ENCODE measurements around the gene WNT6. TPM values are rescaled to one million over a fixed set of nuclear protein-coding genes. Genes with fewer than 3 reads are reported as not detected.

Gene WNT6
- total RNA-seq, 1 experiment from 2014 or later, result 20.3 TPM

GRCh38 chr2:218833023-218833609 lies 26.5 kb upstream of the WNT6 start:
- Histone ChIP-seq H3K4me3 (ENCODE audit: low read depth, low read length) (no peak overlapping the region), H3K36me3 (ENCODE audit: control insufficient read depth, insufficient read depth, low read length) (no peaks in the 10 kb centered on the region), H3K27me3 (replicated peaks; ENCODE audit: control insufficient read depth, insufficient read depth, low read length) (peaks cover 1% of the 10 kb centered on the region; the same call in 1 of the 2 replicates), H3K9me3 (peaks cover 3% of the 10 kb centered on the region; the same call in 1 of the 2 replicates), H3K4me1 (no peaks in the 10 kb centered on the region)
- H3K4me3 Mint-ChIP-seq (ENCODE audit: unreplicated experiment), result no peak overlapping the region
- H3K9me3 Mint-ChIP-seq (ENCODE audit: unreplicated experiment), result peaks cover 8% of the 10 kb centered on the region
- peaks cover 9% of the 10 kb centered on the region for H3K27me3 Mint-ChIP-seq (ENCODE audit: insufficient read depth, unreplicated experiment)
- no peak overlapping the region for H3K27ac Mint-ChIP-seq (ENCODE audit: unreplicated experiment)
- no peak for DNase-seq
- no peaks in the 10 kb centered on the region for H3K36me3 Mint-ChIP-seq (ENCODE audit: insufficient read depth, unreplicated experiment)
- TF ChIP-seq, protein P1, sequence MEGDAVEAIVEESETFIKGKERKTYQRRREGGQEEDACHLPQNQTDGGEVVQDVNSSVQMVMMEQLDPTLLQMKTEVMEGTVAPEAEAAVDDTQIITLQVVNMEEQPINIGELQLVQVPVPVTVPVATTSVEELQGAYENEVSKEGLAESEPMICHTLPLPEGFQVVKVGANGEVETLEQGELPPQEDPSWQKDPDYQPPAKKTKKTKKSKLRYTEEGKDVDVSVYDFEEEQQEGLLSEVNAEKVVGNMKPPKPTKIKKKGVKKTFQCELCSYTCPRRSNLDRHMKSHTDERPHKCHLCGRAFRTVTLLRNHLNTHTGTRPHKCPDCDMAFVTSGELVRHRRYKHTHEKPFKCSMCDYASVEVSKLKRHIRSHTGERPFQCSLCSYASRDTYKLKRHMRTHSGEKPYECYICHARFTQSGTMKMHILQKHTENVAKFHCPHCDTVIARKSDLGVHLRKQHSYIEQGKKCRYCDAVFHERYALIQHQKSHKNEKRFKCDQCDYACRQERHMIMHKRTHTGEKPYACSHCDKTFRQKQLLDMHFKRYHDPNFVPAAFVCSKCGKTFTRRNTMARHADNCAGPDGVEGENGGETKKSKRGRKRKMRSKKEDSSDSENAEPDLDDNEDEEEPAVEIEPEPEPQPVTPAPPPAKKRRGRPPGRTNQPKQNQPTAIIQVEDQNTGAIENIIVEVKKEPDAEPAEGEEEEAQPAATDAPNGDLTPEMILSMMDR (IDR thresholded peaks at IDR 0.05; ENCODE audit: insufficient read depth in 1 of 2, low read depth in 1 of 2, low read length in 1 of 2, severe bottlenecking in 1 of 2, unreplicated experiment in 1 of 2), result no peak
- intact Hi-C loops (cut with micrococcal nuclease; ENCODE audit: unreplicated experiment), result no loop called here
- ChIA-PET CTCF (interaction anchor here (0.8 kb wide), 1 partner anchor 14 kb away, joined by 3 read pairs; no protein-coding TSS in a partner anchor), POLR2A (no interaction called here)
- BruUV-seq (replicated peaks), result no TSS peak
- H3K4me1 Mint-ChIP-seq (ENCODE audit: low read depth, unreplicated experiment), result no peaks in the 10 kb centered on the region

- no peak for DNase-seq
- ChIA-PET POLR2A (no interaction called here), CTCF (no interaction called here)
- H3K9me3 ChIP-seq, result peaks cover 3% of the 10 kb centered on the region; the same call in 1 of the 2 replicates
- no TSS peak for BruUV-seq (replicated peaks)
- TF ChIP-seq, protein P1 (IDR thresholded peaks at IDR 0.05; ENCODE audit: insufficient read depth in 1 of 2, low read depth in 1 of 2, low read length in 1 of 2, severe bottlenecking in 1 of 2, unreplicated experiment in 1 of 2), result no peak
- H3K9me3 Mint-ChIP-seq (ENCODE audit: unreplicated experiment), result peaks cover 11% of the 10 kb centered on the region
- no peaks in the 10 kb centered on the region for H3K4me1 ChIP-seq
- H3K36me3 Mint-ChIP-seq (ENCODE audit: insufficient read depth, unreplicated experiment), result no peaks in the 10 kb centered on the region
- H3K4me3 ChIP-seq (ENCODE audit: low read depth, low read length), result no peak overlapping the region
- no peak overlapping the region for H3K4me3 Mint-ChIP-seq (ENCODE audit: unreplicated experiment)
- no peak overlapping the region for H3K27ac Mint-ChIP-seq (ENCODE audit: unreplicated experiment)
- no peaks in the 10 kb centered on the region for H3K4me1 Mint-ChIP-seq (ENCODE audit: low read depth, unreplicated experiment)
- peaks cover 9% of the 10 kb centered on the region for H3K27me3 Mint-ChIP-seq (ENCODE audit: insufficient read depth, unreplicated experiment)
- H3K27me3 ChIP-seq (replicated peaks; ENCODE audit: control insufficient read depth, insufficient read depth, low read length), result peaks cover 1% of the 10 kb centered on the region; the same call in 1 of the 2 replicates
- intact Hi-C loops (cut with micrococcal nuclease; ENCODE audit: unreplicated experiment), result no loop called here
- no peaks in the 10 kb centered on the region for H3K36me3 ChIP-seq (ENCODE audit: control insufficient read depth, insufficient read depth, low read length)
Observed at GRCh38 chr2:218834685-218835084, 24.9 kb upstream of the WNT6 start.

- no peaks in the 10 kb centered on the region for H3K36me3 Mint-ChIP-seq (ENCODE audit: insufficient read depth, unreplicated experiment)
- intact Hi-C loops (cut with micrococcal nuclease; ENCODE audit: unreplicated experiment), result no loop called here
- peaks cover 3% of the 10 kb centered on the region; the same call in 1 of the 2 replicates for H3K9me3 ChIP-seq
Observed at GRCh38 chr2:218837495-218837894, 22.1 kb upstream of the WNT6 start.

More at GRCh38 chr2:218837495-218837894, 22.1 kb upstream of the WNT6 start:
- ChIA-PET CTCF (no interaction called here), POLR2A (no interaction called here)
- Mint-ChIP-seq H3K9me3 (ENCODE audit: unreplicated experiment) (peaks cover 11% of the 10 kb centered on the region), H3K27ac (ENCODE audit: unreplicated experiment) (no peak overlapping the region), H3K27me3 (ENCODE audit: insufficient read depth, unreplicated experiment) (peaks cover 9% of the 10 kb centered on the region), H3K4me1 (ENCODE audit: low read depth, unreplicated experiment) (no peaks in the 10 kb centered on the region), H3K4me3 (ENCODE audit: unreplicated experiment) (no peak overlapping the region)
- TF ChIP-seq, protein P1 (IDR thresholded peaks at IDR 0.05; ENCODE audit: insufficient read depth in 1 of 2, low read depth in 1 of 2, low read length in 1 of 2, severe bottlenecking in 1 of 2, unreplicated experiment in 1 of 2), result no peak
- no peaks in the 10 kb centered on the region for H3K36me3 ChIP-seq (ENCODE audit: control insufficient read depth, insufficient read depth, low read length)
- no peaks in the 10 kb centered on the region; the same call in 1 of the 2 replicates for H3K27me3 ChIP-seq (replicated peaks; ENCODE audit: control insufficient read depth, insufficient read depth, low read length)
- no peak overlapping the region for H3K4me3 ChIP-seq (ENCODE audit: low read depth, low read length)
- no TSS peak for BruUV-seq (replicated peaks)
- no peaks in the 10 kb centered on the region for H3K4me1 ChIP-seq
- no peak for DNase-seq

All from Caco-2 (cell line).